Natural killer cell (primary cell): ENCODE results near the gene RAD9B. TPM values are rescaled to one million over a fixed set of nuclear protein-coding genes. Genes with fewer than 3 reads are reported as not detected.
"Not testable (repeated sequence)": the region's sequence is repeated elsewhere in the genome, so short reads cannot be mapped to it uniquely, and the experiment has no call there.

ENCODE experiments used
- ATAC-seq, 3 donors: fragments of 150-1000 bp in 2 of 3; fragments of 200-7000 bp in 1 of 3; cut with Tn5 transposase; 1 replicate in 1 of 3; 2 replicates in 2 of 3; pipeline ENCODE4 v1.10.0; 2021; ENCODE audit warnings: mild to moderate bottlenecking in 2 of 3, moderate library complexity in 2 of 3
- DNase-seq, 2 donors: peaks; one replicate each; pipeline versions ENCODE4 v3.0.0 to v3.0.0-alpha.2; 2013 to 2021; ENCODE audit warnings: mixed read lengths in 1 of 2
- H3K27ac ChIP-seq: one replicate; pipeline ENCODE4 v1.5.1; 2013; ENCODE audit warnings: mild to moderate bottlenecking, low read length
- H3K27me3 ChIP-seq: one replicate; pipeline ENCODE4 v1.6.1; 2013; ENCODE audit warnings: low read length; ENCODE audit not compliant: control insufficient read depth, insufficient read depth
- H3K36me3 ChIP-seq: one replicate; pipeline ENCODE4 v1.6.1; 2013; ENCODE audit warnings: low read length; ENCODE audit not compliant: control insufficient read depth, insufficient read depth
- H3K4me1 ChIP-seq: one replicate; pipeline ENCODE4 v1.6.1; 2013; ENCODE audit warnings: low read length; ENCODE audit not compliant: control insufficient read depth, insufficient read depth
- H3K4me3 ChIP-seq: one replicate; pipeline ENCODE4 v1.5.1; 2013; ENCODE audit warnings: low read length
- H3K9me3 ChIP-seq: one replicate; pipeline ENCODE4 v1.6.1; 2013; ENCODE audit warnings: low read length; ENCODE audit not compliant: control insufficient read depth, insufficient read depth
- H3K27ac Mint-ChIP-seq, 2 donors: one replicate each; pipeline ENCODE4 v1.8.0; 2022; ENCODE audit warnings: mild to moderate bottlenecking in 2 of 2, mixed read lengths in 2 of 2, moderate library complexity in 1 of 2
- H3K27me3 Mint-ChIP-seq, 2 donors: one replicate each; pipeline ENCODE4 v1.8.0; 2022; ENCODE audit warnings: low read depth in 2 of 2, mixed read lengths in 2 of 2
- H3K36me3 Mint-ChIP-seq: one replicate; pipeline ENCODE4 v1.8.0; 2022; ENCODE audit warnings: mixed read lengths
- H3K4me1 Mint-ChIP-seq, 2 donors: one replicate each; pipeline ENCODE4 v1.8.0; 2022; ENCODE audit warnings: mixed read lengths in 2 of 2
- H3K4me3 Mint-ChIP-seq: one replicate; pipeline ENCODE4 v1.8.0; 2022; ENCODE audit warnings: mild to moderate bottlenecking, moderate library complexity, mixed read lengths
- H3K9me3 Mint-ChIP-seq, 2 donors: one replicate each; pipeline ENCODE4 v1.8.0; 2022; ENCODE audit warnings: mixed read lengths in 2 of 2
- WGBS: methylation state at CpG from one replicate; pipeline ENCODE4 v1.1.7; 2013; ENCODE audit warnings: missing lambda C conversion rate; ENCODE audit not compliant: insufficient coverage; 5-methylcytosine and 5-hydroxymethylcytosine counted together
- intact Hi-C: fragments of 100-400 bp; cut with micrococcal nuclease; formaldehyde crosslinking; loops from one replicate; pipeline ENCODE4 v1.14.2; 2022
- total RNA-seq, 4 donors: library from RNA; stranded (reverse); fragments of 120-200 nt in 1 of 4; gene quantifications; one replicate each; pipeline versions ENCODE4 v1.2.3 to v1.2.4, GENCODE V29; 2013 to 2022
- TF ChIP-seq, protein P1 (sequence below): fragments of 200-600 bp; IDR thresholded peaks from one replicate; pipeline ENCODE4 v1.8.0; 2022; ENCODE audit warnings: antibody characterized with exemption

RAD9B gene
- total RNA-seq, 3 donors from 2014 or later (not counting 1 experiment from before 2014, with no cell fraction given), result 0.18 to 1.8 (median 0.91) TPM

DNA sequence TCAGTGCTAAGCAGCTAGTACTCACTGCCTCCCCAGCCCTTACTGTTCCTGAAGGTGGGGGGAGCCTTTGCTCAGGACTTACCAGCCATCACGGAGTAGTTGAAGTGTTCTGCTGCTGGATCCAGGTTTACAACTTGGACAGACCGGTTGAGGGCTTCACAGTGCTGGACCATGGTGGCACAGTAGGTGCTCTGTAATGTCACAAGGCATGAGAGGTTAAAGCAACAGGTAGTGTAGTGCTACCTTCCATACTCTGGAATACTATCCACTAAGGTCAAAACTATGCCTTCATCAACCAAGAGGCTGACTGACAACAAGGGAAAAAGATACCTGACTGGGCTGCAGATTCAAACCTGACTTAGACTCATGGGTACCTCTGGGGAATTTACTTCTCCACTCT, 37.1 kb upstream of the RAD9B start:
- no peaks in the 10 kb centered on the region for H3K27me3 Mint-ChIP-seq
- intact Hi-C loops, result loop anchor here (5.0 kb wide), 3 partner anchors 232 to 362 kb away; partner anchors contain the start of gene PPP1CC
- H3K9me3 Mint-ChIP-seq, result no peaks in the 10 kb centered on the region
- ATAC-seq, result no peak
- peaks cover 21% of the 10 kb centered on the region for H3K4me1 ChIP-seq
- no peak overlapping the region for H3K4me3 ChIP-seq
- 100% methylated on average over 2 of the region's 2 CpGs for WGBS
- H3K9me3 ChIP-seq, result no peaks in the 10 kb centered on the region
- H3K27ac ChIP-seq, result no peak overlapping the region
- peaks cover 21 to 35% of the 10 kb centered on the region in 2 donors for H3K4me1 Mint-ChIP-seq
- TF ChIP-seq, protein P1, sequence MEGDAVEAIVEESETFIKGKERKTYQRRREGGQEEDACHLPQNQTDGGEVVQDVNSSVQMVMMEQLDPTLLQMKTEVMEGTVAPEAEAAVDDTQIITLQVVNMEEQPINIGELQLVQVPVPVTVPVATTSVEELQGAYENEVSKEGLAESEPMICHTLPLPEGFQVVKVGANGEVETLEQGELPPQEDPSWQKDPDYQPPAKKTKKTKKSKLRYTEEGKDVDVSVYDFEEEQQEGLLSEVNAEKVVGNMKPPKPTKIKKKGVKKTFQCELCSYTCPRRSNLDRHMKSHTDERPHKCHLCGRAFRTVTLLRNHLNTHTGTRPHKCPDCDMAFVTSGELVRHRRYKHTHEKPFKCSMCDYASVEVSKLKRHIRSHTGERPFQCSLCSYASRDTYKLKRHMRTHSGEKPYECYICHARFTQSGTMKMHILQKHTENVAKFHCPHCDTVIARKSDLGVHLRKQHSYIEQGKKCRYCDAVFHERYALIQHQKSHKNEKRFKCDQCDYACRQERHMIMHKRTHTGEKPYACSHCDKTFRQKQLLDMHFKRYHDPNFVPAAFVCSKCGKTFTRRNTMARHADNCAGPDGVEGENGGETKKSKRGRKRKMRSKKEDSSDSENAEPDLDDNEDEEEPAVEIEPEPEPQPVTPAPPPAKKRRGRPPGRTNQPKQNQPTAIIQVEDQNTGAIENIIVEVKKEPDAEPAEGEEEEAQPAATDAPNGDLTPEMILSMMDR, result no peak
- no peak for DNase-seq
- H3K36me3 Mint-ChIP-seq, result no peaks in the 10 kb centered on the region
- H3K36me3 ChIP-seq, result peaks cover 15% of the 10 kb centered on the region
- H3K4me3 Mint-ChIP-seq, result no peak overlapping the region
- no peaks in the 10 kb centered on the region for H3K27me3 ChIP-seq
- no peak overlapping the region for H3K27ac Mint-ChIP-seq

GRCh38 chr12:110465765-110466164, 36.4 kb upstream of the RAD9B start:
- not testable (repeated sequence) for H3K4me3 Mint-ChIP-seq, H3K27me3 ChIP-seq, H3K9me3 ChIP-seq, H3K36me3 Mint-ChIP-seq, H3K27ac ChIP-seq, DNase-seq, ATAC-seq, H3K4me3 ChIP-seq, H3K27ac Mint-ChIP-seq, H3K9me3 Mint-ChIP-seq, H3K27me3 Mint-ChIP-seq
- WGBS, result 93% methylated on average over 11 of the region's 11 CpGs
- H3K4me1 ChIP-seq, result peaks cover 21% of the 10 kb centered on the region
- peaks cover 23 to 35% of the 10 kb centered on the region in 2 donors for H3K4me1 Mint-ChIP-seq
- intact Hi-C loops, result loop anchor here (5.0 kb wide), 3 partner anchors 232 to 362 kb away; partner anchors contain the start of gene PPP1CC
- H3K36me3 ChIP-seq, result peaks cover 11% of the 10 kb centered on the region

DNA sequence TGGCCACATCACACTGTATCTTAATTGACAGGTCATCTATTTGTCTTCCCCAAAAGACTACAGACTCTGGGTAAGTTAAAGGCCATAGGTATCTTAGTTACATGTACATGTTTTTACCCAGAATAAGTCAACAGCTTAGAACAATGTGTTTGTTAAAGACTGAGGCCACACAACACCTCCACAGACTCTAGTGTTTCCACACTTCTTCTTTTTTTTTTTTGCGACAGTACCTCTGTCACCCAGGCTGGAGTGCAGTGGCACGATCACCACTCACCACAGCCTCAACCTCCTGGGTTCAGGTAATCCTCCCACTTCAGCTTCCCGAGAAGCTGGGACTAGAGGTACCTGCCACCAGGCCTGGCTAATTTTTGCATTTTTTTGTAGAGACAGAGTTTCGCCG, 35.3 kb upstream of the RAD9B start:
- Mint-ChIP-seq H3K36me3 (no peaks in the 10 kb centered on the region), H3K27me3 (no peaks in the 10 kb centered on the region), H3K9me3 (no peaks in the 10 kb centered on the region), H3K27ac (no peak overlapping the region), H3K4me1 (peaks cover 23 to 35% of the 10 kb centered on the region in 2 donors), H3K4me3 (no peak overlapping the region)
- no peak for ATAC-seq
- intact Hi-C loops, result loop anchor here (5.0 kb wide), 3 partner anchors 231 to 361 kb away; partner anchors contain the start of gene PPP1CC
- no peak overlapping the region for H3K4me3 ChIP-seq
- no peaks in the 10 kb centered on the region for H3K27me3 ChIP-seq
- no peak overlapping the region for H3K27ac ChIP-seq
- H3K9me3 ChIP-seq, result no peaks in the 10 kb centered on the region
- peaks cover 21% of the 10 kb centered on the region for H3K4me1 ChIP-seq
- no peak for DNase-seq
- H3K36me3 ChIP-seq, result peaks cover 11% of the 10 kb centered on the region
- 79% methylated on average over 5 of the region's 5 CpGs for WGBS
- TF ChIP-seq, protein P1, result no peak

DNA sequence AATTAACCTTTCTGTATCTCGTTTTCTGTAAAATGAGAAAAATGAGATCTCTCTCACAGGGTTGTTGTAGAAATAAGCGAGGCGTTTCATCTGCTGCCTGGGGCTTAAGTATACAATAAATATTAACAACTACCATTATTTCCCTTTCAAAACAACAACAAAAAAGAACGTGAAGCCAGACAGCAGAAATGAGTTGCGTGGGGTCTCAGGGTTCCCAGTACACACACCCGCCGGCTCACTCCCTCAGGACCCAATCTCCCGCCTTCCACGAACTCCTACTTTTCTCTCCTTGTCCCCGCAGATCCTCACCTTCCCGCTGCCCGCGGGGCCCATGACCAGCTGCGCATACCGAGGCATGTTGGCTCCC, 34.3 kb upstream of the RAD9B start:
- Histone ChIP-seq H3K4me3 (peak overlapping the region; percentile 92), H3K9me3 (no peaks in the 10 kb centered on the region), H3K27ac (peak overlapping the region; percentile 81), H3K36me3 (peaks cover 10% of the 10 kb centered on the region), H3K4me1 (peaks cover 21% of the 10 kb centered on the region), H3K27me3 (no peaks in the 10 kb centered on the region)
- whole genome bisulfite sequencing, result 2% methylated on average over 13 of the region's 15 CpGs
- no peaks in the 10 kb centered on the region for H3K36me3 Mint-ChIP-seq
- intact Hi-C loops, result loop anchor here (1.0 to 5.0 kb wide), 5 partner anchors 18 to 359 kb away; partner anchors contain the start of genes ARPC3, PPP1CC, RAD9B and VPS29
- H3K9me3 Mint-ChIP-seq, result no peaks in the 10 kb centered on the region
- peak overlapping the region; percentile 98 for H3K4me3 Mint-ChIP-seq
- ATAC-seq (no peak), DNase-seq (no peak)
- TF ChIP-seq, protein P1, result no peak
- peaks cover 23 to 29% of the 10 kb centered on the region in 2 donors for H3K4me1 Mint-ChIP-seq
- H3K27ac Mint-ChIP-seq, result peak overlapping the region; percentile 89 to 90
- H3K27me3 Mint-ChIP-seq, result no peaks in the 10 kb centered on the region
